Dendritic cell treated with granulocyte-macrophage colony-stimulating factor and Interleukin-4, amounts not matched to agents 40 ng/mL and 50 ng/mL, for 4 days (primary cell): ENCODE data around the gene MFSD2A.
"Not testable (repeated sequence)": the region's sequence is repeated elsewhere in the genome, so short reads cannot be mapped to it uniquely, and the experiment has no call there.

ENCODE experiments used
- H3K27ac Mint-ChIP-seq: one replicate; pipeline ENCODE4 v1.8.0; 2022; ENCODE audit warnings: mild to moderate bottlenecking, mixed read lengths
- H3K27me3 Mint-ChIP-seq: one replicate; pipeline ENCODE4 v1.8.0; 2022; ENCODE audit warnings: mild to moderate bottlenecking, mixed read lengths
- H3K36me3 Mint-ChIP-seq: one replicate; pipeline ENCODE4 v1.8.0; 2022; ENCODE audit warnings: low read depth, mixed read lengths
- H3K4me1 Mint-ChIP-seq: one replicate; pipeline ENCODE4 v1.8.0; 2022; ENCODE audit warnings: low read depth, mixed read lengths
- H3K4me3 Mint-ChIP-seq: one replicate; pipeline ENCODE4 v1.8.0; 2022; ENCODE audit warnings: mild to moderate bottlenecking, moderate library complexity, mixed read lengths
- H3K9me3 Mint-ChIP-seq: one replicate; pipeline ENCODE4 v1.8.0; 2022; ENCODE audit warnings: mixed read lengths
- intact Hi-C: fragments of 100-400 bp; cut with micrococcal nuclease; formaldehyde crosslinking; loops from one replicate; pipeline ENCODE4 v1.15.0; 2022

Gene MFSD2A

GRCh38 chr1:39954870-39955546 lies at the start of gene MFSD2A:
Gene MFSD2A, plus strand, starts transcription at chr1:39955145. Its CDS starts 148 bp downstream, at chr1:39955293.
- Mint-ChIP-seq H3K36me3 (no peaks in the 10 kb centered on the region), H3K4me3 (peak within 1 kb of the TSS; percentile 83), H3K9me3 (no peaks in the 10 kb centered on the region), H3K4me1 (peaks cover 71% of the 10 kb centered on the region), H3K27ac (peak within 1 kb of the TSS; percentile 73), H3K27me3 (peaks cover 2% of the 10 kb centered on the region)
- intact Hi-C loops = loop anchor here (2.0 kb wide), 1 partner anchor 20 kb away; no protein-coding TSS in a partner anchor

GRCh38 chr1:39905172-39905571 lies 49.8 kb upstream of the MFSD2A start:
- intact Hi-C loops = no loop called here
- H3K4me3 Mint-ChIP-seq = no peak overlapping the region
- H3K4me1 Mint-ChIP-seq = peaks cover 58% of the 10 kb centered on the region
- peaks cover 7% of the 10 kb centered on the region for H3K27me3 Mint-ChIP-seq
- H3K27ac Mint-ChIP-seq = peak overlapping the region; percentile 58
- H3K36me3 Mint-ChIP-seq = peaks cover 13% of the 10 kb centered on the region
- H3K9me3 Mint-ChIP-seq = no peaks in the 10 kb centered on the region

GRCh38 chr1:39907528-39908453 lies 47.2 kb upstream of the MFSD2A start:
- Mint-ChIP-seq H3K4me3 (no peak overlapping the region), H3K27ac (peak overlapping the region; percentile 89), H3K36me3 (peaks cover 5% of the 10 kb centered on the region), H3K9me3 (no peaks in the 10 kb centered on the region), H3K27me3 (peaks cover 4% of the 10 kb centered on the region), H3K4me1 (peaks cover 63% of the 10 kb centered on the region)
- intact Hi-C loops = no loop called here

- intact Hi-C loops = no loop called here
- Mint-ChIP-seq H3K4me1 (peaks cover 56% of the 10 kb centered on the region), H3K36me3 (peaks cover 5% of the 10 kb centered on the region), H3K27me3 (peaks cover 1% of the 10 kb centered on the region), H3K9me3 (no peaks in the 10 kb centered on the region), H3K27ac (peak overlapping the region; percentile 89), H3K4me3 (no peak overlapping the region)
Observed at GRCh38 chr1:39908534-39908933, 46.4 kb upstream of the MFSD2A start.

GRCh38 chr1:39910263-39910662 lies 44.7 kb upstream of the MFSD2A start:
- H3K9me3 Mint-ChIP-seq = no peaks in the 10 kb centered on the region
- H3K27ac Mint-ChIP-seq = peak overlapping the region; percentile 89
- H3K27me3 Mint-ChIP-seq = peaks cover 4% of the 10 kb centered on the region
- no peak overlapping the region for H3K4me3 Mint-ChIP-seq
- H3K36me3 Mint-ChIP-seq = peaks cover 5% of the 10 kb centered on the region
- intact Hi-C loops = no loop called here
- peaks cover 49% of the 10 kb centered on the region for H3K4me1 Mint-ChIP-seq

GRCh38 chr1:39913136-39913535 lies 41.8 kb upstream of the MFSD2A start:
- intact Hi-C loops, H3K27me3 Mint-ChIP-seq, H3K4me3 Mint-ChIP-seq, H3K36me3 Mint-ChIP-seq, H3K27ac Mint-ChIP-seq, H3K9me3 Mint-ChIP-seq: not testable (repeated sequence)
- peaks cover 28% of the 10 kb centered on the region for H3K4me1 Mint-ChIP-seq

- intact Hi-C loops = loop anchor here (5.0 kb wide), 1 partner anchor 98 kb away; no protein-coding TSS in a partner anchor
- Mint-ChIP-seq H3K27me3 (peaks cover 4% of the 10 kb centered on the region), H3K4me1 (peaks cover 13% of the 10 kb centered on the region), H3K4me3 (no peak overlapping the region), H3K27ac (no peak overlapping the region), H3K36me3 (no peaks in the 10 kb centered on the region), H3K9me3 (no peaks in the 10 kb centered on the region)
Observed at GRCh38 chr1:39915499-39916129, 39.3 kb upstream of the MFSD2A start.

GRCh38 chr1:39917825-39918224 lies 37.1 kb upstream of the MFSD2A start:
- intact Hi-C loops = loop anchor here (5.0 kb wide), 1 partner anchor 101 kb away; no protein-coding TSS in a partner anchor
- Mint-ChIP-seq H3K27me3 (peaks cover 4% of the 10 kb centered on the region), H3K4me3 (no peak overlapping the region)

GRCh38 chr1:39919545-39919944 lies 35.4 kb upstream of the MFSD2A start:
- intact Hi-C loops = loop anchor here (1.0 to 5.0 kb wide), 2 partner anchors 54 to 102 kb away; no protein-coding TSS in a partner anchor
- peaks cover 7% of the 10 kb centered on the region for H3K4me1 Mint-ChIP-seq
- no peak overlapping the region for H3K4me3 Mint-ChIP-seq
- no peak overlapping the region for H3K27ac Mint-ChIP-seq
- no peaks in the 10 kb centered on the region for H3K36me3 Mint-ChIP-seq
- H3K27me3 Mint-ChIP-seq = no peaks in the 10 kb centered on the region
- no peaks in the 10 kb centered on the region for H3K9me3 Mint-ChIP-seq

More at GRCh38 chr1:39917825-39918224, 37.1 kb upstream of the MFSD2A start:
- H3K36me3 Mint-ChIP-seq = no peaks in the 10 kb centered on the region
- H3K9me3 Mint-ChIP-seq = no peaks in the 10 kb centered on the region
- H3K27ac Mint-ChIP-seq = no peak overlapping the region
- H3K4me1 Mint-ChIP-seq = peaks cover 7% of the 10 kb centered on the region

GRCh38 chr1:39922251-39922688 lies 32.7 kb upstream of the MFSD2A start:
- Mint-ChIP-seq H3K27me3 (peaks cover 4% of the 10 kb centered on the region), H3K36me3 (no peaks in the 10 kb centered on the region), H3K27ac (no peak overlapping the region), H3K4me3 (no peak overlapping the region), H3K9me3 (no peaks in the 10 kb centered on the region), H3K4me1 (peaks cover 21% of the 10 kb centered on the region)
- intact Hi-C loops = no loop called here

- Mint-ChIP-seq H3K9me3 (no peaks in the 10 kb centered on the region), H3K36me3 (no peaks in the 10 kb centered on the region), H3K27me3 (peaks cover 4% of the 10 kb centered on the region), H3K27ac (peak overlapping the region; percentile 30), H3K4me3 (no peak overlapping the region), H3K4me1 (peaks cover 48% of the 10 kb centered on the region)
- intact Hi-C loops = no loop called here
Observed at GRCh38 chr1:39925721-39926342, 29.1 kb upstream of the MFSD2A start.

GRCh38 chr1:39926343-39926793 lies 28.6 kb upstream of the MFSD2A start:
- Mint-ChIP-seq H3K36me3 (no peaks in the 10 kb centered on the region), H3K4me3 (no peak overlapping the region), H3K27me3 (peaks cover 4% of the 10 kb centered on the region), H3K4me1 (peaks cover 50% of the 10 kb centered on the region), H3K9me3 (no peaks in the 10 kb centered on the region), H3K27ac (peak overlapping the region; percentile 30)
- intact Hi-C loops = no loop called here

GRCh38 chr1:39926820-39927219 lies 28.1 kb upstream of the MFSD2A start:
- H3K27ac Mint-ChIP-seq = peak overlapping the region; percentile 30
- no peaks in the 10 kb centered on the region for H3K9me3 Mint-ChIP-seq
- intact Hi-C loops = no loop called here
- no peak overlapping the region for H3K4me3 Mint-ChIP-seq
- no peaks in the 10 kb centered on the region for H3K36me3 Mint-ChIP-seq
- H3K27me3 Mint-ChIP-seq = peaks cover 5% of the 10 kb centered on the region
- peaks cover 55% of the 10 kb centered on the region for H3K4me1 Mint-ChIP-seq
